Stomach (tissue), 4 donors: ENCODE measurements around the gene KCNT1.

ENCODE experiments used
- POLR2A ChIP-seq, 4 donors: fragments of 450-650 bp; IDR thresholded peaks; one replicate each; pipeline ENCODE4 v1.6.1; 2016; ENCODE audit warnings: antibody characterized with exemption in 4 of 4, control low read depth in 2 of 4, mild to moderate bottlenecking in 1 of 4, moderate library complexity in 1 of 4
- POLR2AphosphoS5 ChIP-seq, 3 donors: sonication (generic); formaldehyde crosslinking; IDR thresholded peaks; one replicate each; pipeline ENCODE4 v1.6.1; 2016; ENCODE audit warnings: antibody characterized with exemption in 3 of 3
- TF ChIP-seq, protein P1 (sequence below), 7 experiments: fragments of 450-650 bp in 4 of 7; fragments of 200-600 bp in 3 of 7; sonication (generic) in 3 of 7; IDR thresholded peaks; one replicate each; pipeline ENCODE4 v1.5.1; 2016 to 2019; ENCODE audit warnings: antibody characterized with exemption in 7 of 7, control low read depth in 2 of 7, mild to moderate bottlenecking in 1 of 7

DNA sequence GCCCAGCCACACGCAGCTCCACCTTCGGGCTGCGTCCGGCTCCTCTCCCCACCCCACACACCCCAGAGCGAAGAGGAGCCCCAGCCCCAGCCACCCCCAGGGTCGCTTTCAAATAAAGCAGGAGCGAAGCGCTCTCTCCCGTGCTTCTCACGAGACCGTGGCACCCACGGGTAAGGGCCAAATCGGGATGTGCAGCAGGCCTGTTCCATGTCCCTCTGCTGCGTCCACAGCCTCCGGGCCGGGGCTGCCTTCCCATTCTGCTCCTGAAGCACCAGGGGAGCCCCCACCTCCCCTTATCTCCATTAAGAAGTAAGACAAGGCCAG is 59.8 kb downstream of the KCNT1 start:
- TF ChIP-seq POLR2A (IDR thresholded peaks at IDR 0.05) (no peak), POLR2AphosphoS5 (IDR thresholded peaks at IDR 0.05) (no peak)
- TF ChIP-seq, protein P1, sequence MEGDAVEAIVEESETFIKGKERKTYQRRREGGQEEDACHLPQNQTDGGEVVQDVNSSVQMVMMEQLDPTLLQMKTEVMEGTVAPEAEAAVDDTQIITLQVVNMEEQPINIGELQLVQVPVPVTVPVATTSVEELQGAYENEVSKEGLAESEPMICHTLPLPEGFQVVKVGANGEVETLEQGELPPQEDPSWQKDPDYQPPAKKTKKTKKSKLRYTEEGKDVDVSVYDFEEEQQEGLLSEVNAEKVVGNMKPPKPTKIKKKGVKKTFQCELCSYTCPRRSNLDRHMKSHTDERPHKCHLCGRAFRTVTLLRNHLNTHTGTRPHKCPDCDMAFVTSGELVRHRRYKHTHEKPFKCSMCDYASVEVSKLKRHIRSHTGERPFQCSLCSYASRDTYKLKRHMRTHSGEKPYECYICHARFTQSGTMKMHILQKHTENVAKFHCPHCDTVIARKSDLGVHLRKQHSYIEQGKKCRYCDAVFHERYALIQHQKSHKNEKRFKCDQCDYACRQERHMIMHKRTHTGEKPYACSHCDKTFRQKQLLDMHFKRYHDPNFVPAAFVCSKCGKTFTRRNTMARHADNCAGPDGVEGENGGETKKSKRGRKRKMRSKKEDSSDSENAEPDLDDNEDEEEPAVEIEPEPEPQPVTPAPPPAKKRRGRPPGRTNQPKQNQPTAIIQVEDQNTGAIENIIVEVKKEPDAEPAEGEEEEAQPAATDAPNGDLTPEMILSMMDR (IDR thresholded peaks at IDR 0.05): no peak
